SU-DHL-6 (cell line): ENCODE data around the gene COL6A3.

Experiments
- H2AFZ ChIP-seq: fragments of 200-600 bp; sonication (generic); 2 replicates; pipeline ENCODE4 v1.6.1; 2014; ENCODE audit warnings: low read depth, mild to moderate bottlenecking, moderate library complexity, mixed read lengths, antibody characterized with exemption, low read length; ENCODE audit not compliant: severe bottlenecking
- H3F3A ChIP-seq: fragments of 200-600 bp; shearing (Covaris generic); 2 replicates; pipeline ENCODE4 v1.6.0; 2016; ENCODE audit warnings: antibody characterized with exemption, mild to moderate bottlenecking; ENCODE audit not compliant: insufficient read depth
- H3K27ac ChIP-seq: fragments of 200-600 bp; sonication (generic); 2 replicates; pipeline ENCODE4 v1.5.1; 2016; ENCODE audit warnings: low read depth, mild to moderate bottlenecking, low read length, moderate library complexity, mixed read lengths
- H3K27me3 ChIP-seq: fragments of 200-600 bp; sonication (generic), shearing (Covaris generic); 2 replicates; pipeline ENCODE4 v1.6.0; 2014; ENCODE audit warnings: mild to moderate bottlenecking, low read length
- H3K36me3 ChIP-seq: fragments of 200-600 bp; sonication (generic); 2 replicates; pipeline ENCODE4 v1.6.1; 2014; ENCODE audit warnings: mild to moderate bottlenecking, low read length, mixed read lengths
- H3K4me2 ChIP-seq: fragments of 300-600, 200-600 bp; shearing (Covaris generic), sonication (generic); 2 replicates; pipeline ENCODE4 v1.6.0; 2014; ENCODE audit warnings: low read length, low read depth, mild to moderate bottlenecking; ENCODE audit not compliant: poor library complexity, severe bottlenecking
- H3K4me3 ChIP-seq: fragments of 200-600 bp; sonication (generic); 2 replicates; pipeline ENCODE4 v1.5.1; 2014; ENCODE audit warnings: antibody characterized with exemption, low read length, mild to moderate bottlenecking, mixed read lengths; ENCODE audit not compliant: insufficient read depth, poor library complexity, severe bottlenecking
- H3K79me2 ChIP-seq: fragments of 200-600 bp; sonication (generic); 2 replicates; pipeline ENCODE4 v1.6.1; 2014; ENCODE audit warnings: mild to moderate bottlenecking, low read length, moderate library complexity; ENCODE audit not compliant: insufficient read depth
- H3K9ac ChIP-seq: fragments of 200-600 bp; sonication (generic); 2 replicates; pipeline ENCODE4 v1.7.0; 2014; ENCODE audit warnings: mild to moderate bottlenecking, low read length
- H3K9me2 ChIP-seq: fragments of 200-600 bp; sonication (generic); replicated peaks from 2 replicates; pipeline ENCODE4 v1.6.1; 2014; ENCODE audit warnings: low read length; ENCODE audit not compliant: insufficient read depth
- H3K9me3 ChIP-seq: fragments of 200-600 bp; sonication (generic); 2 replicates; pipeline ENCODE4 v1.6.1; 2014; ENCODE audit warnings: low read length, mixed read lengths; ENCODE audit not compliant: insufficient read depth
- H4K20me1 ChIP-seq: fragments of 200-600 bp; sonication (generic); 2 replicates; pipeline ENCODE4 v1.6.1; 2014; ENCODE audit warnings: low read depth, mild to moderate bottlenecking, antibody characterized with exemption, low read length, moderate library complexity, mixed read lengths
- CTCF ChIP-seq: fragments of 200-600 bp; sonication (generic); IDR thresholded peaks from one replicate; pipeline ENCODE4 v1.5.1; 2017; ENCODE audit warnings: antibody characterized with exemption, mild to moderate bottlenecking, low read length, moderate library complexity; ENCODE audit not compliant: insufficient read depth, poor library complexity, severe bottlenecking
- EZH2phosphoT487 ChIP-seq: fragments of 200-600 bp; sonication (generic), shearing (Covaris generic); conservative IDR thresholded peaks from 2 replicates; pipeline ENCODE4 v1.6.1; 2018; ENCODE audit warnings: mild to moderate bottlenecking, antibody characterized with exemption, low read length, moderate library complexity, mixed read lengths

Gene COL6A3

GRCh38 chr2:237327175-237327950 is 86.6 kb downstream of the COL6A3 start:
- no peaks in the 10 kb centered on the region for H3K9me3 ChIP-seq
- H3K9me2 ChIP-seq, result no peaks in the 10 kb centered on the region
- H4K20me1 ChIP-seq, result no peaks in the 10 kb centered on the region
- H3K4me3 ChIP-seq, result no peak overlapping the region
- H3F3A ChIP-seq, result no peaks in the 10 kb centered on the region
- H3K4me2 ChIP-seq, result no peak overlapping the region
- no peak overlapping the region for H3K9ac ChIP-seq
- H3K79me2 ChIP-seq, result no peaks in the 10 kb centered on the region
- H3K27ac ChIP-seq, result no peak overlapping the region
- H3K27me3 ChIP-seq, result no peaks in the 10 kb centered on the region
- H3K36me3 ChIP-seq, result no peaks in the 10 kb centered on the region
- TF ChIP-seq EZH2phosphoT487 (no peak), CTCF (no peak)
- no peak overlapping the region for H2AFZ ChIP-seq

GRCh38 chr2:237326266-237327171 is 87.4 kb downstream of the COL6A3 start:
- H3K9ac ChIP-seq, result no peak overlapping the region
- TF ChIP-seq CTCF (no peak), EZH2phosphoT487 (no peak)
- H3K27ac ChIP-seq, result no peak overlapping the region
- H3K4me3 ChIP-seq, result no peak overlapping the region
- H3K4me2 ChIP-seq, result no peak overlapping the region
- no peak overlapping the region for H2AFZ ChIP-seq
- no peaks in the 10 kb centered on the region for H4K20me1 ChIP-seq
- no peaks in the 10 kb centered on the region for H3K9me3 ChIP-seq
- H3F3A ChIP-seq, result no peaks in the 10 kb centered on the region
- H3K9me2 ChIP-seq, result no peaks in the 10 kb centered on the region
- no peaks in the 10 kb centered on the region for H3K36me3 ChIP-seq
- H3K79me2 ChIP-seq, result no peaks in the 10 kb centered on the region
- no peaks in the 10 kb centered on the region for H3K27me3 ChIP-seq

GRCh38 chr2:237324837-237325236 is 89.1 kb downstream of the COL6A3 start:
- no peak overlapping the region for H3K4me3 ChIP-seq
- H3K79me2 ChIP-seq, result no peaks in the 10 kb centered on the region
- no peak overlapping the region for H3K27ac ChIP-seq

More at GRCh38 chr2:237324837-237325236, 89.1 kb downstream of the COL6A3 start:
- Histone ChIP-seq H3K9me2 (no peaks in the 10 kb centered on the region), H2AFZ (no peak overlapping the region), H3K9ac (no peak overlapping the region), H4K20me1 (no peaks in the 10 kb centered on the region), H3K4me2 (no peak overlapping the region), H3K27me3 (no peaks in the 10 kb centered on the region), H3K9me3 (no peaks in the 10 kb centered on the region), H3K36me3 (no peaks in the 10 kb centered on the region), H3F3A (no peaks in the 10 kb centered on the region)
- no peak for TF ChIP-seq CTCF
- no peak for TF ChIP-seq EZH2phosphoT487
